ENCODE data around the gene SUN1.

- TF ChIP-seq CTCF (IDR thresholded peaks at IDR 0.05) (no peak), EZH2 (IDR thresholded peaks at IDR 0.05; ENCODE audit: borderline replicate concordance, insufficient read depth, low read depth, low read length, poor library complexity, severe bottlenecking) (no peak)
These were observed 88.2 kb downstream of the SUN1 start for GRCh38 chr7:920351-921070.
